AG04450 (cell line): ENCODE data around the gene CASK. TPM values are rescaled to one million over a fixed set of nuclear protein-coding genes. Genes with fewer than 3 reads are reported as not detected.

Experiments used
- CTCF ChIA-PET: fragments of 300-600, 350-600 bp; formaldehyde crosslinking; extraction: SDS; loops from one replicate; lab custom pipeline; 2022; ENCODE audit warnings: antibody characterized with exemption, inconsistent platforms; lab: Charles Lee
- POLR2A ChIA-PET: fragments of 350-600 bp; formaldehyde crosslinking; extraction: SDS; loops from one replicate; lab custom pipeline; 2021; ENCODE audit warnings: antibody characterized with exemption, inconsistent platforms; lab: Yijun Ruan, JAX
- DNase-seq: peaks from one replicate; pipeline ENCODE4 v3.0.0-alpha.2; 2011; ENCODE audit warnings: low read depth, low spot score
- H3K27ac ChIP-seq: one replicate; pipeline ENCODE4 v1.5.1; 2012; ENCODE audit warnings: low read depth, low read length, control low read depth
- H3K27me3 ChIP-seq: one replicate; pipeline ENCODE4 v1.6.0; 2012; ENCODE audit warnings: low read length; ENCODE audit not compliant: control insufficient read depth, insufficient read depth
- H3K4me3 ChIP-seq: 2 replicates; pipeline ENCODE4 v1.5.1; 2011; ENCODE audit warnings: mild to moderate bottlenecking, low read depth, low read length, control low read depth
- H3K9me3 ChIP-seq: 2 replicates; pipeline ENCODE4 v1.5.1; 2012; ENCODE audit warnings: low read length; ENCODE audit not compliant: control insufficient read depth, insufficient read depth
- polyA plus RNA-seq: library from polyadenylated mRNA; depleted of rRNA; stranded (reverse); fragments of >200 nt; gene quantifications from 2 replicates; pipeline ENCODE4 v1.2.3, GENCODE V29; 2011
- TF ChIP-seq, protein P1 (sequence below): IDR thresholded peaks from 2 replicates; pipeline ENCODE4 v1.5.1; 2011; ENCODE audit warnings: low read depth, low read length, control low read depth, inconsistent platforms

CASK gene
- polyA plus RNA-seq, 1 experiment: 30.0 TPM

DNA sequence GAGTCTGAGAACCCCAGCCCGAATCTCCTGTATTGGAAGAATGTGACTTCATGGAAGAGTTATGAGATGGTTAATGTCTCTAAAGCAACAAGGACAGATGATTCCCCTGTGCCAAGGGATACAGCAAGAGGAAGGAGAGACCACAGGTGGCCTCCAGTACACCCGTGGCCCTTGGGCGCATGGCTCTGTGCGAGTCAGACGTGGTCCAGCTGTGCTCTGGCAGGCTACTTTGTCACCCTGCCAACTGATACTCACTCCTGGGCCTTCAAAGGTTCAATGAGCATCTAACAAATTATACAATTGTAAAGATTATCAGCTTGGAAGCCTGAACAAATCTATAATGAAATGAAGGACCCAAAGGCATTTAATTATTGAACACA, 404.5 kb downstream of the CASK start:
- TF ChIP-seq, protein P1, sequence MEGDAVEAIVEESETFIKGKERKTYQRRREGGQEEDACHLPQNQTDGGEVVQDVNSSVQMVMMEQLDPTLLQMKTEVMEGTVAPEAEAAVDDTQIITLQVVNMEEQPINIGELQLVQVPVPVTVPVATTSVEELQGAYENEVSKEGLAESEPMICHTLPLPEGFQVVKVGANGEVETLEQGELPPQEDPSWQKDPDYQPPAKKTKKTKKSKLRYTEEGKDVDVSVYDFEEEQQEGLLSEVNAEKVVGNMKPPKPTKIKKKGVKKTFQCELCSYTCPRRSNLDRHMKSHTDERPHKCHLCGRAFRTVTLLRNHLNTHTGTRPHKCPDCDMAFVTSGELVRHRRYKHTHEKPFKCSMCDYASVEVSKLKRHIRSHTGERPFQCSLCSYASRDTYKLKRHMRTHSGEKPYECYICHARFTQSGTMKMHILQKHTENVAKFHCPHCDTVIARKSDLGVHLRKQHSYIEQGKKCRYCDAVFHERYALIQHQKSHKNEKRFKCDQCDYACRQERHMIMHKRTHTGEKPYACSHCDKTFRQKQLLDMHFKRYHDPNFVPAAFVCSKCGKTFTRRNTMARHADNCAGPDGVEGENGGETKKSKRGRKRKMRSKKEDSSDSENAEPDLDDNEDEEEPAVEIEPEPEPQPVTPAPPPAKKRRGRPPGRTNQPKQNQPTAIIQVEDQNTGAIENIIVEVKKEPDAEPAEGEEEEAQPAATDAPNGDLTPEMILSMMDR: no peak
- no peak overlapping the region for H3K4me3 ChIP-seq
- no peak overlapping the region for H3K27ac ChIP-seq
- CTCF ChIA-PET: no interaction called here
- H3K27me3 ChIP-seq: no peaks in the 10 kb centered on the region
- POLR2A ChIA-PET: no interaction called here
- no peak for DNase-seq
- no peaks in the 10 kb centered on the region for H3K9me3 ChIP-seq

DNA sequence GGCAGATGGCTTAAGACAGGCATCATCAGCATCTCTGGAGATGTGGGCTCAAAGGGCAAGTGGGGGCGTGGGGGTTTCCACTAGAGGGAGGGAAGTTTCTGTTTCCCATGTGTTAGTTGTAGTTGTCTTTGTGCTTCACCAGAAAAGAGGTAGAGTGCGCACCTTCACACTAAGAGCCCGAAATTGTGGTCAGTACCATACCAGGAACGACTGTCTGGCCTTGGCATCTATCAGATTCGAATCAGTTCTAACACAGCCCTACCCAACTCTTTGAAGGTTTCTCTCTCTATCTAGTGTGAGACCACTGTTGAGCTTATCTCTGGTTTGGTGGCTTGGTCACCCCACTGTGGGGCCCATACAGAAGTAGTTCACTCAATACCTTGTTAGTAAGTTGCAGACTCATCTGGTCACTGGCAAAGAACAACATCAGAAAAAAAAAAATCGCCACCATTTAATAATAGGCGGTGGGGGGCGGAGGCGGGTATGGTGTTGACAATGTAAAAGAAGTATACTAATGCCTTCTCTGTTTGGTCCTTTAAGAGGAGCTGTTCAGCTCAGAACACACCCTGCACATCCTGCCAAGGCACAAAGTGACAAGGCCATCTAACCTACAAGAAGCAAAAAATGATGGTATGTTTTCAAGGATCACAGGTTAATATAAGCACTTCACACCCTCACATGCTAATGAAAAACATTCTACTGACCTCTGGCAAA, 405.1 kb downstream of the CASK start:
- Histone ChIP-seq H3K27ac (no peak overlapping the region), H3K9me3 (no peaks in the 10 kb centered on the region), H3K4me3 (no peak overlapping the region), H3K27me3 (no peaks in the 10 kb centered on the region)
- ChIA-PET CTCF (interaction anchor here (0.7 kb wide), 1 partner anchor 13 kb away, joined by 3 read pairs; no protein-coding TSS in a partner anchor), POLR2A (no interaction called here)
- TF ChIP-seq, protein P1: no peak
- no peak for DNase-seq

DNA sequence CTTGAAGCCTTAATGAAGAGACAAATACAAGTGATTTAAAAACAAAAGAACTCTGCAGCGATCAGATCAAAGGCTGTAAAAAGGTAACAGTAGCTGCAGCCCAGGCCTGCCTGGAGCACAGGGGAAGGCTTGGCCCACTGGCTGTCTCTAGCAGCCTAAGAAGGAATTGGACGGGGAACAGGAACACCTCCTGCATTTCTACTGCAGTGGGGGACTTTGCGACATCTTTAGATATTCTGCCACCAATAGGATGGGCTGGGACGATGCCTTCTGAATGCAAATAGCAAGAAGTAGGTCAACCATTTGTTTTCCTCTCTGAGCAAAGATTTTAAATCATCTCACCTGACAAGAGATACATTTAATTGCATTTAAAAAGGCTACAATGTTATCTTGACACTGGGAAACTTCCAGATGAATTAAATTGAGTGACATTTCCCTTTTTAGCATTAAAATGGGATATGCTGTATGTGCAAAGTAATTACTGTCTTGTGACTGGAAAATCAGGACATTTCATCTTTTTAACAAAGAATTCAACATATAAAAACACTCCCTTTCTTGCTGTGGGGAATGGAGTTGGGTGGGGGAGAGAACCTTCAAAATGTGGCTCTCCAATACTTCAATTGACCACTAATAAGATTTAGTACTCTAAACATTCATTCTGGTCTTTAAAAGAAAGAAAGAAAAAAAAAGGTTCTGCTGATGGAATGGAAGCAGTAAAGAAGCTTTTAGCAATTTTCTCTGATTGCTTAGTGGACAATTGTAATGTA, 406.2 kb downstream of the CASK start:
- no peaks in the 10 kb centered on the region for H3K9me3 ChIP-seq

DNA sequence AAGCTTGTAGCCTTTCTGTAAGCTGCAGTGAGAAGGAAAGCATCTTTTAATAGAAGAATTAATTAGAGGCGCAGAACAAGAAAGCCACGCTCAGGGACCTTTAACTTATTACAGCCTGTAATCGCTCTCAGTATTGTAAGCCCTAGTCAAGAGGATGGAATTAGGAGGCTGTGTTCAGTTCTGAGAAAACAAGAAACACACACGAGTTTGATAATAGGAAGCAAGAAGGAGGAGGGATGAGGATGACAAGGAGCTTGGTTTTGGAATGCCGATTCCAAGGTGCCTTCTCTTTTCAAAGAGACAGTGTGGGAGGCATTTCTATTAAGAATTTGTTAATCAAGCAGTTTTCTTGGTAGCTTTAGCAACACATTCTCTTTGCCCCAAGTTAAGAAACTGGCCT, 406.9 kb downstream of the CASK start:
- no peaks in the 10 kb centered on the region for H3K27me3 ChIP-seq
- no peak overlapping the region for H3K4me3 ChIP-seq
- TF ChIP-seq, protein P1: no peak
- POLR2A ChIA-PET: no interaction called here
- no peaks in the 10 kb centered on the region for H3K9me3 ChIP-seq
- DNase-seq: no peak
- no peak overlapping the region for H3K27ac ChIP-seq
- CTCF ChIA-PET: no interaction called here

More for the DNA sequence above, 406.2 kb downstream of the CASK start:
- Histone ChIP-seq H3K4me3 (no peak overlapping the region), H3K27ac (no peak overlapping the region), H3K27me3 (no peaks in the 10 kb centered on the region)
- TF ChIP-seq, protein P1: no peak
- DNase-seq: no peak
- ChIA-PET POLR2A (no interaction called here), CTCF (no interaction called here)

DNA sequence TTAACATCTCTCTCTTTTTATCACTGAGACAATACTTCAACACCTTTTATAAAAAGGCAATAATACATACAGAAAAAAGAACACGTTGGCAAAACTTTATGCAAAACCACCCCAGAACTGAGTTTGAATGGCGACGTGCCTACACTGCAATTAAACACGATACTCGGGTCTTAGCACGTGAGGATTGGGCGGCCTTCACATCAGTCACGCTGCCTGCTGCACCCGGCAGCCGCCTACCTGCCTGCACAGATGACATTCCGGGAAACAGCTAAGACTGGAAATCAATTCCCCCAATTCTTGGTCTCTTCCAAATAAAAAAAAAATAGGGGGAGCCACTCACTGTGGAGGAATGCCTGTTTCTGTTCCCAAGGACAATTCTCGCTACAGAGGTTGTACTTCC, 408.0 kb downstream of the CASK start:
- no peak overlapping the region for H3K27ac ChIP-seq
- no peak overlapping the region for H3K4me3 ChIP-seq
- TF ChIP-seq, protein P1: no peak
- H3K9me3 ChIP-seq: no peaks in the 10 kb centered on the region
- CTCF ChIA-PET: no interaction called here
- no peaks in the 10 kb centered on the region for H3K27me3 ChIP-seq
- no peak for DNase-seq
- POLR2A ChIA-PET: no interaction called here
